Tibial artery (tissue), 4 donors: ENCODE results near the gene ERBB4.
"Not testable (repeated sequence)": the region's sequence is repeated elsewhere in the genome, so short reads cannot be mapped to it uniquely, and the experiment has no call there.

Experiments
- DNase-seq, 2 donors: peaks; one replicate each; pipeline ENCODE4 v3.0.0-alpha.2; 2019
- H3K27ac ChIP-seq, 2 donors: fragments of 200-600 bp; sonication (generic) in 1 of 2; 1 replicate in 1 of 2; 2 replicates in 1 of 2; pipeline ENCODE4 v1.5.1; 2018 to 2019; ENCODE audit warnings: mild to moderate bottlenecking in 1 of 2
- H3K27me3 ChIP-seq, 2 donors: fragments of 200-600 bp; sonication (generic) in 1 of 2; one replicate each; pipeline versions ENCODE4 v1.5.1 to v1.6.0; 2016 to 2019
- H3K36me3 ChIP-seq, 3 donors: fragments of 200-600 bp; sonication (generic) in 2 of 3; one replicate each; pipeline ENCODE4 v1.5.1; 2016 to 2019; ENCODE audit warnings: mild to moderate bottlenecking in 2 of 3
- H3K4me1 ChIP-seq, 4 donors: fragments of 200-600 bp; sonication (generic) in 2 of 4; 1 replicate in 3 of 4; 2 replicates in 1 of 4; pipeline ENCODE4 v1.5.1; 2016 to 2019
- H3K4me3 ChIP-seq, 2 donors: fragments of 200-600 bp; sonication (generic) in 1 of 2; 1 replicate in 1 of 2; 2 replicates in 1 of 2; pipeline ENCODE4 v1.5.1; 2018 to 2019; ENCODE audit warnings: mild to moderate bottlenecking in 2 of 2
- H3K9me3 ChIP-seq, 3 donors: fragments of 200-600 bp; sonication (generic) in 1 of 3; one replicate each; pipeline ENCODE4 v1.5.1; 2016 to 2019
- CTCF ChIP-seq, 2 experiments: fragments of 200-600 bp in 1 of 2; fragments of 450-650 bp in 1 of 2; IDR thresholded peaks; one replicate each; pipeline ENCODE4 v1.5.1; 2017 to 2019; ENCODE audit warnings: antibody characterized with exemption in 2 of 2, mild to moderate bottlenecking in 1 of 2, moderate library complexity in 1 of 2
- intact Hi-C: fragments of 100-400 bp; cut with DNase I; formaldehyde crosslinking; loops from one replicate; pipeline ENCODE4 v1.15.0; 2023; ENCODE audit warnings: low total_unique reads

The ERBB4 gene

GRCh38 chr2:212107014-212107413 lies 431.6 kb downstream of the ERBB4 start:
- TF ChIP-seq CTCF (IDR thresholded peaks at IDR 0.05): no peak
- H3K9me3 ChIP-seq: no peaks in the 10 kb centered on the region
- H3K4me3 ChIP-seq: no peak overlapping the region
- no peak overlapping the region for H3K27ac ChIP-seq
- DNase-seq: no peak
- no peaks in the 10 kb centered on the region for H3K4me1 ChIP-seq
- no peaks in the 10 kb centered on the region for H3K36me3 ChIP-seq
- intact Hi-C loops: loop anchor here (2.0 kb wide), 1 partner anchor 350 kb away; no protein-coding TSS in a partner anchor
- H3K27me3 ChIP-seq: no peaks in the 10 kb centered on the region

GRCh38 chr2:212106536-212106935 lies 432.1 kb downstream of the ERBB4 start:
- intact Hi-C loops: loop anchor here (2.0 kb wide), 1 partner anchor 350 kb away; no protein-coding TSS in a partner anchor
- DNase-seq, H3K9me3 ChIP-seq, H3K27ac ChIP-seq, H3K36me3 ChIP-seq, H3K27me3 ChIP-seq, H3K4me1 ChIP-seq, H3K4me3 ChIP-seq: not testable (repeated sequence)

GRCh38 chr2:212099658-212100057 lies 438.9 kb downstream of the ERBB4 start:
- no peaks in the 10 kb centered on the region for H3K27me3 ChIP-seq
- DNase-seq: no peak
- H3K4me3 ChIP-seq: no peak overlapping the region
- H3K36me3 ChIP-seq: no peaks in the 10 kb centered on the region
- no peak for TF ChIP-seq CTCF (IDR thresholded peaks at IDR 0.05)
- no peaks in the 10 kb centered on the region for H3K9me3 ChIP-seq
- H3K27ac ChIP-seq: no peak overlapping the region
- H3K4me1 ChIP-seq: peaks cover 0 to 7% (median 2%) of the 10 kb centered on the region in 4 donors
- intact Hi-C loops: no loop called here

GRCh38 chr2:212098966-212099365 lies 439.6 kb downstream of the ERBB4 start:
- intact Hi-C loops: no loop called here
- no peaks in the 10 kb centered on the region for H3K27me3 ChIP-seq
- no peak for DNase-seq
- peaks cover 0 to 7% (median 2%) of the 10 kb centered on the region in 4 donors for H3K4me1 ChIP-seq
- no peaks in the 10 kb centered on the region for H3K36me3 ChIP-seq
- H3K9me3 ChIP-seq: no peaks in the 10 kb centered on the region
- H3K27ac ChIP-seq: no peak overlapping the region
- TF ChIP-seq CTCF (IDR thresholded peaks at IDR 0.05): no peak
- H3K4me3 ChIP-seq: no peak overlapping the region

- intact Hi-C loops: no loop called here
- no peaks in the 10 kb centered on the region for H3K36me3 ChIP-seq
- H3K9me3 ChIP-seq: no peaks in the 10 kb centered on the region
- TF ChIP-seq CTCF (IDR thresholded peaks at IDR 0.05): no peak
- H3K27me3 ChIP-seq: no peaks in the 10 kb centered on the region
- DNase-seq: no peak
- H3K27ac ChIP-seq: no peak overlapping the region
- H3K4me1 ChIP-seq: peaks cover 0 to 7% (median 2%) of the 10 kb centered on the region in 4 donors
- H3K4me3 ChIP-seq: no peak overlapping the region
Measured at GRCh38 chr2:212097001-212097400, 441.6 kb downstream of the ERBB4 start.

GRCh38 chr2:212089873-212090272 lies 448.7 kb downstream of the ERBB4 start:
- no peak for DNase-seq
- Histone ChIP-seq H3K27ac (no peak overlapping the region), H3K4me3 (no peak overlapping the region), H3K27me3 (no peaks in the 10 kb centered on the region), H3K4me1 (no peaks in the 10 kb centered on the region), H3K9me3 (no peaks in the 10 kb centered on the region), H3K36me3 (no peaks in the 10 kb centered on the region)
- TF ChIP-seq CTCF (IDR thresholded peaks at IDR 0.05): no peak
- intact Hi-C loops: no loop called here
